ENCODE data around the gene HES7. TPM values are rescaled to one million over a fixed set of nuclear protein-coding genes. Genes with fewer than 3 reads are reported as not detected.

Gene HES7
- total and polyA plus RNA-seq, 2 experiments from 2014 or later, result not detected

DNA sequence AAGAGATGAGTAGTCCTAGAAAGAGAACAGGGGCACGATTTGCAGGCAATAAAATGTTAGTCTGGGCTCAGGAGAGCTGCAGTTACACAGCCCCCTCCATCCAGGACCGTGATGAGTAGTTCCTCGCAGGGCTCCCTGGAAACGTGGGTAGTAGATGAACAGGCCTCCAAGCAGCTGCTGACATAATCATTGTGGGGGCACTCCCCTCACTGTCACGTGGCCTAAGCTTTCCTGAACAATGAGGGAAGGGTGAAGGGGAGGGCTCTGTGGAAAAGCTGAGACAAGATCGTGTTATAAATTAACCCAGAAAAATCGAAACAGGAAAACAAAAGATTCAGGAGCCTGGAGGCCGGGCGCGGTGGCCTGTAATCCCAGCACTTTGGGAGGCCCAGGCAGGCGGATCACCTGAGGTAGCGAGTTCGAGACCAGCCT lies 29.6 kb upstream of the HES7 start:
- no peak overlapping the region for H2AFZ ChIP-seq
- no peak for TF ChIP-seq EZH2phosphoT487 (IDR thresholded peaks at IDR 0.05; ENCODE audit: insufficient read depth, low read depth)
- no peak for TF ChIP-seq EZH2 (IDR thresholded peaks at IDR 0.05; ENCODE audit: insufficient read depth, poor library complexity, severe bottlenecking)
- peak; percentile 100 for DNase-seq
- H3K4me2 ChIP-seq (ENCODE audit: unreplicated experiment), result peak overlapping the region; percentile 86
- no peaks in the 10 kb centered on the region for H4K20me1 ChIP-seq (ENCODE audit: insufficient read depth)
- H3K4me1 ChIP-seq (ENCODE audit: insufficient read depth), result peaks cover 41% of the 10 kb centered on the region
- peaks cover 32% of the 10 kb centered on the region for H3K79me2 ChIP-seq (ENCODE audit: insufficient read depth)
- H3K27ac ChIP-seq, result peak overlapping the region; percentile 100
- H3K9me2 ChIP-seq (ENCODE audit: insufficient read depth), result no peaks in the 10 kb centered on the region
- WGBS, 2 experiments (ENCODE audit: low coverage in 1 of 2, low lambda C conversion rate in 2 of 2, missing lambda C conversion rate in 2 of 2), result 0 to 2% methylated on average over 13 of the region's 13 CpGs
- H3K36me3 ChIP-seq (ENCODE audit: low read depth), result peaks cover 3% of the 10 kb centered on the region; the same call in 1 of the 2 replicates
- H3K9me3 ChIP-seq (ENCODE audit: low read depth), result no peaks in the 10 kb centered on the region
- peaks cover 29% of the 10 kb centered on the region for H3F3A ChIP-seq (ENCODE audit: insufficient read depth)
- H3K27me3 ChIP-seq (replicated peaks; ENCODE audit: insufficient read depth), result no peaks in the 10 kb centered on the region
- H3K9ac ChIP-seq, result peak overlapping the region; percentile 99
- in situ Hi-C loops (cut with MboI), result no loop called here
- H3K4me3 ChIP-seq, result peak overlapping the region; percentile 81

GRCh38 chr17:8153031-8153451 lies 29.1 kb upstream of the HES7 start:
- in situ Hi-C loops (cut with MboI), result no loop called here
- Histone ChIP-seq H4K20me1 (ENCODE audit: insufficient read depth) (no peaks in the 10 kb centered on the region), H3K4me1 (ENCODE audit: insufficient read depth) (peaks cover 41% of the 10 kb centered on the region), H3F3A (ENCODE audit: insufficient read depth) (peaks cover 26% of the 10 kb centered on the region), H3K27ac (peak overlapping the region; percentile 100), H3K36me3 (ENCODE audit: low read depth) (peaks cover 8% of the 10 kb centered on the region; the same call in 1 of the 2 replicates), H2AFZ (no peak overlapping the region), H3K27me3 (replicated peaks; ENCODE audit: insufficient read depth) (no peaks in the 10 kb centered on the region), H3K9ac (peak overlapping the region; percentile 99), H3K9me2 (ENCODE audit: insufficient read depth) (no peaks in the 10 kb centered on the region), H3K4me3 (peak overlapping the region; percentile 81; the same call in 1 of the 2 replicates), H3K9me3 (ENCODE audit: low read depth) (no peaks in the 10 kb centered on the region), H3K79me2 (ENCODE audit: insufficient read depth) (peaks cover 32% of the 10 kb centered on the region), H3K4me2 (ENCODE audit: unreplicated experiment) (peak overlapping the region; percentile 74)
- peak; percentile 61 for DNase-seq
- TF ChIP-seq EZH2 (IDR thresholded peaks at IDR 0.05; ENCODE audit: insufficient read depth, poor library complexity, severe bottlenecking), result no peak
- TF ChIP-seq EZH2phosphoT487 (IDR thresholded peaks at IDR 0.05; ENCODE audit: insufficient read depth, low read depth), result no peak
- 36 to 39% methylated on average over 7 of the region's 7 CpGs for WGBS, 2 experiments (ENCODE audit: low coverage in 1 of 2, low lambda C conversion rate in 2 of 2, missing lambda C conversion rate in 2 of 2)

- Histone ChIP-seq H4K20me1 (ENCODE audit: insufficient read depth) (no peaks in the 10 kb centered on the region), H3K79me2 (ENCODE audit: insufficient read depth) (peaks cover 32% of the 10 kb centered on the region), H3K27me3 (replicated peaks; ENCODE audit: insufficient read depth) (no peaks in the 10 kb centered on the region), H3F3A (ENCODE audit: insufficient read depth) (peaks cover 26% of the 10 kb centered on the region), H2AFZ (no peak within 1 kb of the TSS), H3K4me2 (ENCODE audit: unreplicated experiment) (peak within 1 kb of the TSS; percentile 86), H3K4me3 (peak within 1 kb of the TSS; percentile 81), H3K36me3 (ENCODE audit: low read depth) (peaks cover 9% of the 10 kb centered on the region; the same call in 1 of the 2 replicates), H3K9me2 (ENCODE audit: insufficient read depth) (no peaks in the 10 kb centered on the region), H3K9ac (peak within 1 kb of the TSS; percentile 99), H3K27ac (peak within 1 kb of the TSS; percentile 100), H3K9me3 (ENCODE audit: low read depth) (no peaks in the 10 kb centered on the region), H3K4me1 (ENCODE audit: insufficient read depth) (peaks cover 41% of the 10 kb centered on the region)
- no peak for TF ChIP-seq EZH2 (IDR thresholded peaks at IDR 0.05; ENCODE audit: insufficient read depth, poor library complexity, severe bottlenecking)
- no peak for TF ChIP-seq EZH2phosphoT487 (IDR thresholded peaks at IDR 0.05; ENCODE audit: insufficient read depth, low read depth)
- in situ Hi-C loops (cut with MboI), result no loop called here
- WGBS, 2 experiments (ENCODE audit: low coverage in 1 of 2, low lambda C conversion rate in 2 of 2, missing lambda C conversion rate in 2 of 2), result 2 to 4% methylated on average over 33 to 40 of the region's 42 CpGs
- DNase-seq, result peak; percentile 98
Measured at GRCh38 chr17:8152112-8152775, 28.3 kb upstream of the HES7 start, which contains the start of gene PER1. TSS of gene PER1 (minus strand) at chr17:8152404. CDS start at chr17:8150706, 1,698 bp downstream.

DNA sequence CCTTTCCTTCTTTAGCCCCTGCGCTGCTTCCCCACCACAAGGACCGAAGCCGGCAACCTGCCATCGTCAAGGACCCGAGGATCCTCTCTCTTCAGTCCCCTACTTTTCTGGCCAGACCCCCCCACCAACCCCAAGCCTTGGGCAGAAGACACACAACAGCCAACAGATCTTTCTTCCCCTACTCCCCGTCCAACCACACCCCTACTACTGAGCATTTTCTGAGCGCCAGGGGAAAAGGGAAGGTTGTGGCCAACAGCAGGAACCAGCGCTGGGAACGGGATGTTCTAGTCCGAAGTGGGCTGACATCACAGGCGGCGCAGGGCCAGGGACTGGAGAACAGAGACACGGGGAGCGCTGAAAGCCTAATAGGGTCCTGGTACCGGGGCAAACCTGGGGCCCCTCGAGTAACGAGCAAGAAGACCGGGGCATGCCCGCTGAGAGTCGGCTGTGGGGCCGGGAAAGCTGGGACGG lies 27.8 kb upstream of the HES7 start:
- Histone ChIP-seq H3K4me1 (ENCODE audit: insufficient read depth) (peaks cover 37% of the 10 kb centered on the region), H3K4me3 (peak overlapping the region; percentile 81), H3K79me2 (ENCODE audit: insufficient read depth) (peaks cover 32% of the 10 kb centered on the region), H2AFZ (no peak overlapping the region), H3K9me3 (ENCODE audit: low read depth) (no peaks in the 10 kb centered on the region), H3K36me3 (ENCODE audit: low read depth) (peaks cover 9% of the 10 kb centered on the region; the same call in 1 of the 2 replicates), H3K27me3 (replicated peaks; ENCODE audit: insufficient read depth) (no peaks in the 10 kb centered on the region), H4K20me1 (ENCODE audit: insufficient read depth) (no peaks in the 10 kb centered on the region), H3K9ac (peak overlapping the region; percentile 99), H3K9me2 (ENCODE audit: insufficient read depth) (no peaks in the 10 kb centered on the region), H3F3A (ENCODE audit: insufficient read depth) (peaks cover 21% of the 10 kb centered on the region), H3K4me2 (ENCODE audit: unreplicated experiment) (peak overlapping the region; percentile 86), H3K27ac (peak overlapping the region; percentile 100)
- no peak for TF ChIP-seq EZH2phosphoT487 (IDR thresholded peaks at IDR 0.05; ENCODE audit: insufficient read depth, low read depth)
- TF ChIP-seq EZH2 (IDR thresholded peaks at IDR 0.05; ENCODE audit: insufficient read depth, poor library complexity, severe bottlenecking), result no peak
- in situ Hi-C loops (cut with MboI), result no loop called here
- DNase-seq, result peak; percentile 93
- WGBS, 2 experiments (ENCODE audit: low coverage in 1 of 2, low lambda C conversion rate in 2 of 2, missing lambda C conversion rate in 2 of 2), result 1 to 2% methylated on average over 22 of the region's 22 CpGs

All from GM23248 (cell line).